Suprapubic skin (tissue), 4 donors: ENCODE data around the gene HLCS. TPM values are rescaled to one million over a fixed set of nuclear protein-coding genes. Genes with fewer than 3 reads are reported as not detected.
A peak's percentile ranks its signal among the peaks of the same experiment; 100 is the strongest.

Source experiments
- DNase-seq, 2 donors: peaks; one replicate each; pipeline ENCODE4 v3.0.0-alpha.2; 2019; ENCODE audit warnings: low spot score in 2 of 2
- H3K27ac ChIP-seq: fragments of 200-600 bp; sonication (generic); one replicate; pipeline ENCODE4 v1.5.1; 2019
- H3K27me3 ChIP-seq: fragments of 200-600 bp; sonication (generic); one replicate; pipeline ENCODE4 v1.5.1; 2019
- H3K36me3 ChIP-seq: fragments of 200-600 bp; sonication (generic); one replicate; pipeline ENCODE4 v1.5.1; 2019
- H3K4me1 ChIP-seq: fragments of 200-600 bp; sonication (generic); one replicate; pipeline ENCODE4 v1.5.1; 2019
- H3K4me3 ChIP-seq: fragments of 200-600 bp; sonication (generic); one replicate; pipeline ENCODE4 v1.5.1; 2019; ENCODE audit warnings: mild to moderate bottlenecking
- H3K9me3 ChIP-seq: fragments of 200-600 bp; sonication (generic); one replicate; pipeline ENCODE4 v1.5.1; 2019
- EP300 ChIP-seq: sonication (generic); formaldehyde crosslinking; IDR thresholded peaks from one replicate; pipeline ENCODE4 v1.6.1; 2017; ENCODE audit warnings: antibody characterized with exemption
- POLR2A ChIP-seq, 2 donors: fragments of 450-650 bp; IDR thresholded peaks; one replicate each; pipeline ENCODE4 v1.6.1; 2017; ENCODE audit warnings: antibody characterized with exemption in 2 of 2, mild to moderate bottlenecking in 2 of 2, moderate library complexity in 2 of 2
- POLR2AphosphoS5 ChIP-seq, 3 donors: sonication (generic); formaldehyde crosslinking; IDR thresholded peaks; one replicate each; pipeline ENCODE4 v1.6.1; 2017; ENCODE audit warnings: antibody characterized with exemption in 3 of 3
- WGBS: methylation state at CpG from one replicate; pipeline ENCODE4 v1.1.5; 2018; 5-methylcytosine and 5-hydroxymethylcytosine counted together
- total RNA-seq, 4 donors: library from RNA; depleted of rRNA; stranded (reverse); fragments of >200 nt; gene quantifications; one replicate each; pipeline ENCODE4 v1.1.0, GENCODE V29; 2016
- TF ChIP-seq, protein P1 (sequence below), 2 donors: fragments of 200-600 bp in 1 of 2; fragments of 450-650 bp in 1 of 2; sonication (generic) in 1 of 2; IDR thresholded peaks; one replicate each; pipeline ENCODE4 v1.5.1; 2016 to 2019; ENCODE audit warnings: antibody characterized with exemption in 2 of 2, mild to moderate bottlenecking in 1 of 2, moderate library complexity in 1 of 2

HLCS gene
- total RNA-seq, 4 donors from 2014 or later, result 8.4 to 16.1 (median 11.5) TPM

DNA sequence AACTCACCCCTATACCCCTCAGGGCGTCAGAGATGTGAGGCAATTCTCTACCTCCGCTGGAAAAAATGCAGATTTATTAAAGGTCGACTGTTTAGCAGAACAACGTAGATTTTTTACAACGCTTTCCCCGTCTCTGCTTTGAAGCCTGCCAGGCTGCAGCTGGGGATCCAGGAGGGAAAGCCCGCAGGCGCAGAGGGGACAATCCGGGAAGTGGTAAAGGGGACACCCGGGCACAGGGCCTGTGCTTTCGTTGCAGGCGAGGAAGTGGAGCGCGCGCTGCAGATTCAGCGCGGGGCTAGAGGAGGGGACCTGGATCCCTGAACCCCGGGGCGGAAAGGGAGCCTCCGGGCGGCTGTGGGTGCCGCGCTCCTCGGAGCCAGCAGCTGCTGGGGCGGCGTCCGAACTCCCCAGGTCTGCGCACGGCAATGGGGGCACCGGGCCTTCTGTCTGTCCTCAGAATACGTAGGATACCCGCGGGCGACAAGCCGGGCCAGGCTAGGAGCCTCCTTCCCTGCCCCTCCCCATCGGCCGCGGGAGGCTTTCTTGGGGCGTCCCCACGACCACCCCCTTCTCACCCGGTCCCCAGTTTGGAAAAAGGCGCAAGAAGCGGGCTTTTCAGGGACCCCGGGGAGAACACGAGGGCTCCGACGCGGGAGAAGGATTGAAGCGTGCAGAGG is 262.1 kb downstream of the HLCS start:
- H3K9me3 ChIP-seq, result no peaks in the 10 kb centered on the region
- H3K27ac ChIP-seq, result no peak overlapping the region
- 13% methylated on average over 19 of the region's 49 CpGs for WGBS
- peaks cover 100% of the 10 kb centered on the region for H3K27me3 ChIP-seq
- H3K4me1 ChIP-seq, result peaks cover 69% of the 10 kb centered on the region
- no peaks in the 10 kb centered on the region for H3K36me3 ChIP-seq
- TF ChIP-seq, protein P1, sequence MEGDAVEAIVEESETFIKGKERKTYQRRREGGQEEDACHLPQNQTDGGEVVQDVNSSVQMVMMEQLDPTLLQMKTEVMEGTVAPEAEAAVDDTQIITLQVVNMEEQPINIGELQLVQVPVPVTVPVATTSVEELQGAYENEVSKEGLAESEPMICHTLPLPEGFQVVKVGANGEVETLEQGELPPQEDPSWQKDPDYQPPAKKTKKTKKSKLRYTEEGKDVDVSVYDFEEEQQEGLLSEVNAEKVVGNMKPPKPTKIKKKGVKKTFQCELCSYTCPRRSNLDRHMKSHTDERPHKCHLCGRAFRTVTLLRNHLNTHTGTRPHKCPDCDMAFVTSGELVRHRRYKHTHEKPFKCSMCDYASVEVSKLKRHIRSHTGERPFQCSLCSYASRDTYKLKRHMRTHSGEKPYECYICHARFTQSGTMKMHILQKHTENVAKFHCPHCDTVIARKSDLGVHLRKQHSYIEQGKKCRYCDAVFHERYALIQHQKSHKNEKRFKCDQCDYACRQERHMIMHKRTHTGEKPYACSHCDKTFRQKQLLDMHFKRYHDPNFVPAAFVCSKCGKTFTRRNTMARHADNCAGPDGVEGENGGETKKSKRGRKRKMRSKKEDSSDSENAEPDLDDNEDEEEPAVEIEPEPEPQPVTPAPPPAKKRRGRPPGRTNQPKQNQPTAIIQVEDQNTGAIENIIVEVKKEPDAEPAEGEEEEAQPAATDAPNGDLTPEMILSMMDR (IDR thresholded peaks at IDR 0.05), result no peak
- TF ChIP-seq POLR2A (IDR thresholded peaks at IDR 0.05), result no peak
- no peak for TF ChIP-seq POLR2AphosphoS5 (IDR thresholded peaks at IDR 0.05)
- no peak for TF ChIP-seq EP300
- H3K4me3 ChIP-seq, result peak overlapping the region; percentile 23
- DNase-seq, result no peak

DNA sequence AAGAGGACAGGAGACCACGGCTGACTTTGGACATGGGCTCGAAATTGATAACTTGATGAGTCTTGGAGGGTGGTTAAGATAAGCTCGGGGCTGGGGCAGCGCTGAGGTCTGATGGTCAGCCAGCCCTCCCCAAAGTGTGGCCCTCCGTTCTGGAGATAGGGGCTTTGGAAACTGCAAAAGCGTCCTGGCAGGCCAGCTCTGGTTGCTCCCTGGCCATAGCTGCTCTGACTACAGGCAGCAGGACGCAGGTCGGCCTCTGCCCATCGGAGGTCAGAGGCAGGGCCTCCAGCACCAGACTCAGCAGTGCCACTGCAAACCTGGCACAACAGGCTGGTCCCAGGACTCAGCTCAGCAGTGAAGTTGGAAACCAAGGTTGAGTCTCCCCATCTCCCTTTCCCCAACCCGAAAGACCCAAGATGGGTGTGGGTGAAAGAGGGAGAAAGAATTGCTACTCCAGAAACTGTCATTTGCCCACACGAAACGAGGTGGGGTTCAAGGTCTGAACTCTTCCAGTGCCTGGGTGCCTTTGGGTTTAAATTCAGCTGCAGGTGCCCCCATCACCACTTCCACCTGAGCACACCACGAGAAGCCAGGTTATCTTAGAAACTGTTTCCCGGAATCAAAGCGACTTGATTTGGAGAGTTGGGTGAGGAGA is 262.7 kb downstream of the HLCS start:
- peaks cover 100% of the 10 kb centered on the region for H3K27me3 ChIP-seq
- WGBS, result 23% methylated on average over 8 of the region's 15 CpGs
- no peak overlapping the region for H3K27ac ChIP-seq
- TF ChIP-seq EP300 (no peak), POLR2A (IDR thresholded peaks at IDR 0.05) (no peak)
- TF ChIP-seq, protein P1 (IDR thresholded peaks at IDR 0.05), result no peak
- H3K36me3 ChIP-seq, result no peaks in the 10 kb centered on the region
- peaks cover 70% of the 10 kb centered on the region for H3K4me1 ChIP-seq
- DNase-seq, result no peak
- H3K9me3 ChIP-seq, result no peaks in the 10 kb centered on the region
- H3K4me3 ChIP-seq, result no peak overlapping the region

DNA sequence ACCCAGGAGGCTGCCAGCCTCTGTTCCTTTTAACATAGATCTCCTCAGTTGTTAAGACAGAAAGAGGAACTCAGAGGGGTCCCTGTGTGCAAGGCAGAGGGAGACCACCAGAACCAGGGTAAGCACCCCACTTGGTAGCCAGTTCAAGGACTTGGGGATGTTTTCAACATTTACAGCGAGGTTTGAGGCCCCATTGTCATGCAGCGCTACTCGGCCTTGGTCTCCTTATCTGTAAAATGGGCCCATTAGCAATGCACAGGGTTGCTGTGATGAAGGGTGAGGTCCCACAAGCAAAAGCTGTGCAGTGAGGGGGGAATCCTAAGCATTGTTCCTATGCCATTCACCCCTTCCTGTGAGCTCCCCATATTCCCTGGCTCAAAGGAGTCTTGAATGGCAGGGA is 263.3 kb downstream of the HLCS start:
- Histone ChIP-seq H3K4me3 (no peak overlapping the region), H3K27ac (no peak overlapping the region), H3K36me3 (no peaks in the 10 kb centered on the region), H3K4me1 (peaks cover 70% of the 10 kb centered on the region), H3K9me3 (no peaks in the 10 kb centered on the region), H3K27me3 (peaks cover 100% of the 10 kb centered on the region)
- 72% methylated on average over 3 of the region's 3 CpGs for WGBS
- DNase-seq, result no peak
- TF ChIP-seq EP300, result no peak
- TF ChIP-seq POLR2A (IDR thresholded peaks at IDR 0.05), result no peak
- TF ChIP-seq POLR2AphosphoS5 (IDR thresholded peaks at IDR 0.05), result no peak
- TF ChIP-seq, protein P1 (IDR thresholded peaks at IDR 0.05), result no peak

DNA sequence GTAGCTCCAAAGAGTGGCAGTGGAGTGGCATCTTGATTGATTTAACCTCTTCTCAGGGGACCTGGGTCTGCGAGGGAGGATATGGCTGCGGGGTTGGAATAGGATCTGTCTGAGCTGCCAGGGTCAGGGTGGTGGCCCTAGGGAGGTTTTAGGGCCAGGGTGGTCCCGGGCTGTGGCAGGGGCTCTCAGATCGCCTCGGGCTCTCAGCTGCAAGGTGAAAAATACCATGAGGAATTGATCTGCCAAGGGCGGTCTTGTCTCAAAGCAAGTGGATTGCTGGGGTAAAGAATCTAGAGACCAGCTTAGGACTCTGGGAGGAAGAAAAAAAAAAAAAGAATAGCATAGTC is 263.9 kb downstream of the HLCS start:
- no peak overlapping the region for H3K27ac ChIP-seq
- WGBS, result 39% methylated on average over 6 of the region's 6 CpGs

More for the DNA sequence above, 263.9 kb downstream of the HLCS start:
- Histone ChIP-seq H3K4me1 (peaks cover 70% of the 10 kb centered on the region), H3K9me3 (no peaks in the 10 kb centered on the region), H3K36me3 (no peaks in the 10 kb centered on the region), H3K27me3 (peaks cover 100% of the 10 kb centered on the region), H3K4me3 (no peak overlapping the region)
- DNase-seq, result no peak
- TF ChIP-seq POLR2A (IDR thresholded peaks at IDR 0.05), result no peak
- no peak for TF ChIP-seq EP300
- no peak for TF ChIP-seq POLR2AphosphoS5 (IDR thresholded peaks at IDR 0.05)
- TF ChIP-seq, protein P1 (IDR thresholded peaks at IDR 0.05), result no peak
